ENCODE results near the gene MAPK10.
"Not testable (repeated sequence)": the region's sequence is repeated elsewhere in the genome, so short reads cannot be mapped to it uniquely, and the experiment has no call there.

Gene MAPK10

GRCh38 chr4:86338521-86338920 is 21.3 kb downstream of the MAPK10 start:
- no peak for DNase-seq

DNA sequence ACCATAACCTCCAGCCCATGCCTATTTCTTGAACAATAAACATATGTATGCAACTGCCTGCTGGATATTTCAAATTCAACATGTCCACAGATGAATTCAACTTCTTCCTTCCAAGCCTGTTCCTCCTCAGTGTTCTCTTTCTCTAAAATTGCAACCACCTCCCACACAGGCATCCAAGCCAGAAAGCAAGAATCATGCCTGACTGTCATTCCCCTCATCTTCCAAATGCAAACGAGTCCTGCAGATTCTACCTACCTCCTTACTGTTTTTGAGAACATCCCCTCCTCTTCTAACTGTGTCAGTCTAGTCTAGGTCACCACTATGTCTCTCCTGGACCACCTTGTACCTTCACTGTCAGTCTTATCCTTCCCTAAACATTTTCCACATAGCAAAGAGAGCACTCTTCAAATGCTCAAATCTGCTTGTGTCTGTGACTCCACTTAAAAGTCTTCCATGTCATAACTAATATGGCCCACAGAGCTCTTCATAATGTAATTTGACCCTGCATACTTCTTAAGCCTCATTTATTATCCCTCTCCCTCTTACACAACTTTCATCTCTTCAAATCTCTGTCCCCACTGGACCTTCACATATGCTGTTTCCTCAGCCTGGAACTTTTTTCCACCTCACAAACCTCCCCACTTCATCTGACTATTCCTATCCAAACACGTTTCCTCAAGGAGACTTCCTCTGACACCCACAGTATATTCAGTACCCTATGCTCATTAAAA is 25.7 kb downstream of the MAPK10 start:
- no peak for DNase-seq

DNA sequence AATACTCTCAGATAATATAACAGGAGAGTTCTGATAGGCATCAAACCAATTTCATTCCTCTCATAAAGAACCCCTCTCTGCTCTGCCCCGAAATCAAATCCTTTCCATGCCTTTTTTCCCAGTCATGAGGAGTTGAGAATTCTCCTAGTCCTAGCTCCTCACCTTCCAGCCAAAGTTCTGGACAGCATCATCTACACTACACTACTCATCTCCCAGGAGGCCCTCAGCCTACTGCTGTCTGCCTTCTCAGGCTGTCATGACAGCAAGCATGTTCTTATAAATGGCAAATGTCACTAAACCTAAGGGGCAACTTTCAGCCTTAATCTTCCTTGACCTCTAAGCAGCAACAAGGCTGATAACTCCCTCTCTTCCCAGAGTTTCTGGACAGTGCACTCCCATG is 26.6 kb downstream of the MAPK10 start:
- DNase-seq: no peak

DNA sequence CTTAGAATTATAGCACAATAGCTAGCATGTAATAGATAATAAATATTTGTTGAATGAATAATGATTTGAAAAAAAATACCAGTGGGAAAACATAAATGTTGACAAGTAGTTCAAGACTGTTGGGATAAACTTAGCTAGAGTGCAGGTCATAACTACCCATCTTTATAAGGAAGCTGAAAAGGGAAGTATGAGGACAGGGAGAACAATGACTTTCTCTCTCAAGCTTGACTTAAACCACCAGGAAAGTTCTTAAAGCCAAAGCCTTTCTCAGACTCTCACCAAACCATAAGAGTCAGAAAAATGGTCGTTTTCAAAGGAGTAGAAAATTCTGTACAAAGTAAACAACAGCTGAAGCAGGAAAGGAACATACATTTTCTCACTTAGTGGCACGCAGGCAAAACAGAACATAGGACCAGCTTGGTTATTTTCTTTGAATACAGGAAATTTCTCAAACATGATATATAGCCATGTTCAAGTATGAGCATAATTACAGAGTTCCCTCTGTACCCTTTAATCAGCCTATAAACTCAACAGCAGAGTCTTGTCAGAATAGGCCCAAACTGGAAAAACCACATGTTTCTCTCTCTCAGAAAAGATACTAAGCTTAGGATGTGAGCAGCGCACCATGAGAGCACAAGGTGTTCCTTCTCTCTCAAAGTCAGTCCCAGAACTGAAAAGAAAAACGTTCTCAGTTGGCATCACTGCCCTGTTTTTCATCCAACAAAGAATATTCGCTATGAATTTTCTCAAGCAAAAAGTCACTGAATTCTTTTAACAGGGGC is 28.7 kb downstream of the MAPK10 start:
- no peak for DNase-seq

DNA sequence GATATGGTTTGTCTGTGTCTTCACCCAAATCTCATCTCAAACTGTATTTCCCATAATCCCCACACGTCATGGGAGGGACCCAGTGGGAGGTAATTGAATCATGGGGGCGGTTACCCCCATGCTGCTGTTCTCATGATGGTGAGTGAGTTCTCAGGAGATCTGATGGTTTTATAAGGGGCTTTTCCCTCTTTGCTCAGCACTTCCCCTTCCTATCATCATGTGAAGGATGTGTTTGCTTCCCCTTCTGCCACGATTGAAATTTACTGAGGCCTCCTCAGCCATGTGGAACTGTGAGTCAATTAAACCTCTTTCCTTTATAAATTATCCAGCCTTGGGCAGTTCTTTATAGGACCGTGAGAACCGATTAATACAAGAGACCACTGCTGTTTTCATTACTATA is 29.4 kb downstream of the MAPK10 start:
- DNase-seq: not testable (repeated sequence)

- DNase-seq: no peak
These were observed 30.4 kb downstream of the MAPK10 start for GRCh38 chr4:86329431-86329830.

DNA sequence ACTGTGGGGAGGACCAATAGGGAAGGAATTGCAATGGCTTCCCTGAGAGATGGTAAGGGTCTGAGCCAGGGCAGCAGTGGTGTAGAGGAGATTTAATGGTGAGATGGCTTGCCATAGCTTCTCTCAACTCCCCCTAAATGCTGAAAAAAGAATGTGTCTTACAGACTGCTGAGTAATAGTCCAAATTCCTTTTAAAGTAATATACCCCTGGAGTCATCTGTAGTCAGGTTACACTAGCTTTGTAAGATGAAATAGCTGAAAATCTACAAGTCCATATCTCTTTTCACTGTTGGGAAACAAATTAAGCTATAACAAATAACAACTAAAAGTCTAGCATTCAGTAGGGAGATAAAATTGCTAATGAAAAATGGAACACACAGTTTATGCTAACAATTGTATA is 33.5 kb downstream of the MAPK10 start:
- DNase-seq: no peak

DNA sequence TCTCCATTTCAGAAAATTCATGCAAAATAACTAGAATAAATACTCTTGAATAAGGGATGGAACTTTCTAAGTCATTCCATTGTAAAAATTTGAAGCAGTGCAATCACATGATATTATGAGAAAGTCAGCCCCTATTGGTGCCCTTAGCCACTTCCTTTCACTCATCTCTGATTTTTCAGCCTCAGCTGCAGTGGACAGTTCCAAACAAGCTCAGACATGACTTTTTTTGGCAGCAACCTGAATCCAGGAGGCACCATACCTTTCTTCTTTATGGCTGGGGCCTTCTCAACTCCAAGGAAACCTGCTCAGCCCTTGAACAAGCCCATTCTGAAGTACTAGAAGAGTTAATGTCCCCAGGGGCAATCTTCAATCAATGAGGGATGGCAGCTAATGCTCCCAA is 40.5 kb downstream of the MAPK10 start:
- DNase-seq: no peak

DNA sequence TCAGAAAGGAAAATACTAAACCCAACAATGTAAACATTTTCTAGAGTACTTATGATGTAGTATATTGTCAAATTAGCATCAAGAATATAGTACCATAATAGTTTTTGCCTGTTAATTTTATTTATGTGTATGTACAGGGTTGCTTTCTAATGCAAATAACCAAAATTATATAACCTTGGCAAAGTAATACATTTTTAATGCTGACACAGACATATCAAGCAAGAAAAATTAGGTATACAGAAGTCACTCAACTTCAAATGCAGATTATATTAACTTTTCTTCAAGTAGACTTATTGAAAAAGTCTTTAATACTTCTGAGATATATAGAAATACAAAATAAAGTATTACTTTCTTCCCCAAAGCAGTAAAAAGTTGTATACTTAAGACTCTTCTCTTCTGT is 44.3 kb downstream of the MAPK10 start:
- DNase-seq: no peak

GRCh38 chr4:86313656-86314055 is 46.2 kb downstream of the MAPK10 start:
- no peak for DNase-seq

DNA sequence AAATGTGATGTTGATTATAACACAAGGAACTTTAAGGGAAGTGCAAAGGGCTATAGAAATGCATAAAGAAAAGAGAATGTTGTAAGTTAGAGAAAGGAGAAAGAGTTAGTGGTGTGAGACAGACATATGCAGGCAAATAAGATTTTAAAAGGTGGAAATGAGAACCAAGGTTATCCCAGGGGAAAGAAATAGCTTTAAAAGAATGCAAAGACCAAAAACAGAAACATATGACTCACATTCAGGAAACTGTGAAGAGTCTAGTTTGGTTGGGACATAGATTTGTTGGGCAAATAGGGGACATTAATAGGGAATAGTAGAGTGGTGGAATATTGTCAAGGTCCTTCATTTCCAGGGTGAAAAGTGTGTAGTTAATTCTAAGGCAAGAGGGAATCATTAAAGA is 52.4 kb downstream of the MAPK10 start:
- no peak for DNase-seq

DNA sequence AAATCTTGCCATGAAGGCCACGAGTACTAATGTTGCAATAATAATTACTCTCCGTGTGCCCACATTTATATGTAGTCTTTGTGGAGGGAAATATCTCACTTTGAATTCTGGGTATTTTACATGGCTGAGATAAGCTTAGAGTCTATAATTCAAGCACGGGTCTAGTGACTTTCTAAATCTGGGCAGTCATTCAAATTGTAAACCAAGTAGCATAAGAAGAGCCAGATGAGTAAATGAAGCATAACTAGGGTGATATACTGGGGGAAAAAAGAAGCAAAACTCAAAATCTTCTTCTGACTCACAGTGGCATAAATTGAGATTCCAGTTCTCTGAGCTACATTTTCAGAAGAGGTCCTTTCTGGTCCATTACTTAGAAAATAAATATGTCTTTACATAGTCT is 53.0 kb downstream of the MAPK10 start:
- peak; percentile 21 for DNase-seq

DNA sequence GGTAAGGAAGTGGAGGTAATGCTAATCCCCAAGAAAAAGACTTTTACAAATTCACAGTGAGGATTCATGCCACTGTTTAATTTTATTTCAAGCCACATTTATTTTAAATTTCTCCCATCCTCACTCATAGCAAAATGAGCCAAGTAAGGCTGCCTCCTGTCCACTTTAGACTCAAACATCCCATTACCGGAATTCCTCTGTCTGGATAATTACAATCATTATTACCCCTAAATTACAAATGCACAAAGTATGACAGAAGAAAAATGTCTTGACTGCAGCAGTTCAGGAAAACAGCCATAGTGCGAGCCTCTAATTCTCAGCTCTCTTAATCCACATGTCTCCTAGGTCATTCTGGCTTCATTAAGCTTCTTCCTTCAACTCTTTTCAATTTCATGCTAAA is 57.0 kb downstream of the MAPK10 start:
- DNase-seq: no peak

GRCh38 chr4:86302251-86302650 is 57.6 kb downstream of the MAPK10 start:
- DNase-seq: no peak

- no peak for DNase-seq
These were observed 59.3 kb downstream of the MAPK10 start for GRCh38 chr4:86300516-86300915.

DNA sequence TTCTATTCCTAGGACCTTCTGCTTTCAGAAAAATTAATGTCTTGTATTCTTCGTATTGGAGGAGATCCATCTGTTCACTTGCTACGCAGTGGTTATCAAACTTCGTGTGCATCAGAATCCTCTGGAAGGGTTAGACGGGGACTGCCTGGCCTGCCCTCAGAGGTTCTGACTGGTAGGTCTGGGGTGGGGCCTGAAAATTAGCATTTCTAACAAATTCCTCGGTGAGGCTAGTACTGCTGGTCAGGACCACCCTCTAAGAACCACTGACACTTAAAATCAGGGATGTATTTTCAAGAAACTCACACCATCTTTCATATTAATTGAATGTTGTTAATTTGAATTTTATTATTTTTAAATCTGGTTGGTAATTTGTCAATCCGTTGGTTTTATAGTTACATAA is 63.0 kb downstream of the MAPK10 start:
- no peak for DNase-seq

GRCh38 chr4:86294883-86295282 is 65.0 kb downstream of the MAPK10 start:
- DNase-seq: no peak

GRCh38 chr4:86291180-86291579 is 68.7 kb downstream of the MAPK10 start:
- DNase-seq: no peak

DNA sequence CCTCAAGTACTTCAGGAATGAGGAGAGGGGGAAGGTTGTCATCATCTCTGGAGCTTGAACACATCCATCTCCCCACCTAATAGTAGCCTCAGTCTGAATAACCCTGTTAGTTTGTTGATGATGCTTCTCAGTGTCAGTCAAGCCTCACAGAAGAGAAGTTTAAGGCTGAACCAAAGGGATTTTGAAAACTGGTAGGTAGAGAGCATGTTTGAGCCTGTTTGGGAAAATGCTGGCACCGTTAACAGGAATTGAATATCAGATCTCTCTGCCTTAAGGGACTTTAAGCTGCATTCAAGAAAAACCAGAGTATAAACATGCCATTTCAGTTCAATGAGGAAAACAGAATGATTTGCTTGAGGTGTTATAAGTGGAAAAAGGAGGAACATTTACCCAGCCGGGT is 73.1 kb downstream of the MAPK10 start:
- no peak for DNase-seq

- no peak for DNase-seq
These were observed 76.5 kb downstream of the MAPK10 start for GRCh38 chr4:86283371-86283770.

DNA sequence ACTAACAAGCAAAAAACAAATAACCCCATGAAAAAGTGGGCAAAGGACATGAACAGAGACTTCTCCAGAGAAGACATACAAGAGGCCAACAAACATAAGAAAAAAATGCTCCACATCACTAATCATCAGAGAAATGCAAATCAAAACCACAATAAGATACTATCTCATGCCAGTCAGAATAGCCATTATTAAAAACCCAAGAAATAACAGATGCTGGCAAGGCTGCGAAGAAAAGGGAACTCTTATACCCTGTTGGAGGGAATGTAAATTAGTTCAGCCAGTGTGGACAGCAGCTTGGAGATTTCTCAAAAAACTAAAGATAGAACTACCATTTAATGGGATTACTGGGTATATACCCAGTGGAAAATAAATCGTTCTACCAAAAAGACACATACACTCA is 79.6 kb downstream of the MAPK10 start:
- DNase-seq: no peak

DNA sequence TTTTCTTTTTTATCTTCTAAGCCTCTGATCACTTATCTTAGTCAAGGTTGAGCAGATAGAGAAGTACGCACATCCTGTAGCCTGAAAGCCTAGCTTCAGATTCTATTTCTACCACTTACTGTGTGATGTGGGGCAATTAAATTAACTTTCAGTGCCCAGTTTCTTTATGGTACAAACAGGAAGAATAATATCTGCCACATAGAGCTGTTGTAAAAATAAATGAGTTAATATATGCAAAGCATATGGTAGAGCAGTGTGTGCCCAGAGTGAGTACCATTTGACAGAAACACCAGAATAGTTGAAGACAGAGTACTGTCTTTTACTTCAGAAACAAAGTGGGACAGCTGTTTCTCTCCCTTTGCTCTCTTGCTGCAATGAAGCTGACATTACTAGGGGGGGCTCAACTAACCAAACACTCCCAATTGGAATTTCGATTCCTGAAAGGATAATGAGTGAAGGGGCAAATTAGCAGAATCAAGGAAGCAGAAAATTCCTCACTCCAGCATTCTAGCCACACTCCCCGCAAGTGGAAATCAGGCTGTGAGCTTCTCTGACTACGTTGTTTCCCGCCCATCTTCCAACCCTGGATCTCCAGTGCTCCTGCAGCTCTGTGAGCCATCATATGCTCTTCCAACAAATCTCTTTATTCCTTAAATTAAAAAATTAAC is 80.4 kb downstream of the MAPK10 start:
- DNase-seq: no peak

DNA sequence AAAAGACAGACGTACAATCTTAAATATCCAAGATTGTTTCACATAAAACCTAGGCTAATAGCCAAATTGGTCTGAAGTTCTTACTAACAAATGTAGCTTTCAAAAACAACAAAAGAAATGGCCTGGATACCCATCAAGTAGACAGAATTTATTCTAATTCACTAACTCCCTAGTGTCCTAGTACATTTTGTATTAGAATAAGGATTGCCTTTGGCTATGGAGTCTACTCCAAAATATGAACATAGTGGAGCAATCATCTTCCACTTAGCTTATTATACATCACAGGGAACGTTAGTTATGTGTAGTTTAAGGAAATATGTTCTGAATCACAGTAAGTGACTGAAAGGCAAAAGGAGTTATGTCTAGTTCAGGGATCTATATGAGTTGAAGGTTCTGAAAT is 81.7 kb downstream of the MAPK10 start:
- no peak for DNase-seq

- DNase-seq: no peak
These were observed 85.2 kb downstream of the MAPK10 start for GRCh38 chr4:86274642-86275041.

Measured in kidney glomerular epithelial cell (primary cell).